Pancreas (tissue), 10 donors: ENCODE measurements around the gene LSM14B. TPM values are rescaled to one million over a fixed set of nuclear protein-coding genes. Genes with fewer than 3 reads are reported as not detected.
A peak's percentile ranks its signal among the peaks of the same experiment; 100 is the strongest.

Experiments used
- ATAC-seq, 4 donors: fragments of 200-7000 bp; cut with Tn5 transposase; one replicate each; pipeline versions ENCODE4 v1.8.0 to v1.9.1; 2020; ENCODE audit warnings: mild to moderate bottlenecking in 4 of 4, moderate library complexity in 4 of 4
- DNase-seq, 6 donors: peaks; one replicate each; pipeline ENCODE4 v3.0.0-alpha.2; 2020
- FAIRE-seq: peaks from 2 replicates; lab custom pipeline; 2012; peaks lifted over from hg19 to GRCh38; lab: Jason Lieb, UNC
- H3K27ac ChIP-seq, 4 donors: fragments of 200-600 bp; sonication (generic); 1 replicate in 3 of 4; 2 replicates in 1 of 4; pipeline versions ENCODE4 v1.5.0 to v1.8.0; 2020
- H3K27me3 ChIP-seq, 4 donors: fragments of 200-600 bp; one replicate each; pipeline ENCODE4 v1.8.0; 2021
- H3K36me3 ChIP-seq, 3 donors: fragments of 200-600 bp; sonication (generic) in 1 of 3; one replicate each; pipeline versions ENCODE4 v1.5.0 to v1.8.0; 2020 to 2021
- H3K4me1 ChIP-seq, 3 donors: fragments of 200-600 bp; one replicate each; pipeline ENCODE4 v1.8.0; 2021
- H3K4me3 ChIP-seq, 4 donors: fragments of 200-600 bp; sonication (generic) in 2 of 4; one replicate each; pipeline versions ENCODE4 v1.5.0 to v1.8.0; 2020 to 2021
- H3K9me3 ChIP-seq, 4 donors: fragments of 200-600 bp; one replicate each; pipeline ENCODE4 v1.8.0; 2021
- WGBS, 2 donors: extraction: QIAGEN DNeasy Blood & Tissue Kit; methylation state at CpG; one replicate each; pipeline ENCODE4 v1.1.7; 2013; 5-methylcytosine and 5-hydroxymethylcytosine counted together
- intact Hi-C, 3 donors: fragments of 100-400 bp; cut with DNase I; formaldehyde crosslinking; loops; one replicate each; pipeline versions ENCODE4 v1.11.1 to v1.14.2; 2022
- polyA plus RNA-seq, 2 donors: library from polyadenylated mRNA; stranded (reverse); fragments of 200-250 nt; gene quantifications; one replicate each; pipeline ENCODE4 v1.2.3, GENCODE V29; 2013
- total RNA-seq, 6 donors: library from RNA; stranded (reverse); fragmentation: NEBNext Ultra II Directional in 4 of 6; extraction: Animal tissue kit (Norgen Biotek cat#: 25700) in 4 of 6; gene quantifications; one replicate each; pipeline versions ENCODE4 v1.2.1 to v1.2.4, GENCODE V29; 2021 to 2023
- TF ChIP-seq, protein P1 (sequence below), 4 donors: fragments of 200-600 bp; sonication (generic) in 3 of 4; IDR thresholded peaks; one replicate each; pipeline versions ENCODE4 v1.5.0 to v1.8.0; 2021; ENCODE audit warnings: antibody characterized with exemption in 4 of 4
- donor health status: healthy with polysubstance abuse.
- donor health status: DM: no; HTN: no; CAD: no; lungs with moderate emphysema.
- donor health status: DM: no; HTN: no; CAD: no.
- donor health status: control.
- donor health status: control.
- donor health status: Bipolar disorder and iron deficiency.
- donor health status: DM: yes; HTN: yes; CAD: no.
- donor health status: DM: no; HTN: no; CAD: no.
- donor health status: DM: no; HTN: no; CAD: no.
- donor health status: DM: yes; HTN: yes; CAD: no.

LSM14B gene
- total and polyA plus RNA-seq, 8 donors: 8.4 to 20.1 (median 16.7) TPM

DNA sequence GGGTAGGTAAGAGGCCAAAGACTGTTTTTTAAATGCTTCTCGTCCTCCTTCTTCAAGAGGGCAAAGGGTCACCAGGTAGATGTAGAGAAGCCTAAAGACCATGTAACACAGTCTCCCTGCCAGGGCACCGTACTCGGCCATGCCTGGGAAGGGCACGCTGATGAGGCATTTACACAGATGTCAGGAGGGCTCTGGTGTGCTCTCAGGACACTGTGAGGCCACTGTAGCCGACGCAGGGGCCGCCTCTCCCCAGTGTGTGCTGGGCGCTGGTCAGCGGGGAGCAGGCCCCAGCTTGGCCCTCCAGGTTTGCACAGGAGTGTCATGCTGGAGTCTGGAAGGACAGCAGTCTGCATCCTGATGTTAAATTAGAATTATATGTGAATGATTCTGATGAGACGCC is 53.4 kb downstream of the LSM14B start:
- ATAC-seq: no peak
- peak in 2 of 6 donors; percentile 5 to 31 for DNase-seq
- intact Hi-C loops: loop anchor here in 1 of 3 donors (10.0 kb wide), 1 partner anchor 209 kb away; the partner anchor contains the start of gene RPS21
- H3K9me3 ChIP-seq: no peaks in the 10 kb centered on the region
- no peak overlapping the region for H3K27ac ChIP-seq
- peaks cover 0 to 20% (median 7%) of the 10 kb centered on the region in 3 donors for H3K36me3 ChIP-seq
- no peaks in the 10 kb centered on the region for H3K4me1 ChIP-seq
- TF ChIP-seq, protein P1, sequence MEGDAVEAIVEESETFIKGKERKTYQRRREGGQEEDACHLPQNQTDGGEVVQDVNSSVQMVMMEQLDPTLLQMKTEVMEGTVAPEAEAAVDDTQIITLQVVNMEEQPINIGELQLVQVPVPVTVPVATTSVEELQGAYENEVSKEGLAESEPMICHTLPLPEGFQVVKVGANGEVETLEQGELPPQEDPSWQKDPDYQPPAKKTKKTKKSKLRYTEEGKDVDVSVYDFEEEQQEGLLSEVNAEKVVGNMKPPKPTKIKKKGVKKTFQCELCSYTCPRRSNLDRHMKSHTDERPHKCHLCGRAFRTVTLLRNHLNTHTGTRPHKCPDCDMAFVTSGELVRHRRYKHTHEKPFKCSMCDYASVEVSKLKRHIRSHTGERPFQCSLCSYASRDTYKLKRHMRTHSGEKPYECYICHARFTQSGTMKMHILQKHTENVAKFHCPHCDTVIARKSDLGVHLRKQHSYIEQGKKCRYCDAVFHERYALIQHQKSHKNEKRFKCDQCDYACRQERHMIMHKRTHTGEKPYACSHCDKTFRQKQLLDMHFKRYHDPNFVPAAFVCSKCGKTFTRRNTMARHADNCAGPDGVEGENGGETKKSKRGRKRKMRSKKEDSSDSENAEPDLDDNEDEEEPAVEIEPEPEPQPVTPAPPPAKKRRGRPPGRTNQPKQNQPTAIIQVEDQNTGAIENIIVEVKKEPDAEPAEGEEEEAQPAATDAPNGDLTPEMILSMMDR (IDR thresholded peaks at IDR 0.05): no peak
- FAIRE-seq: no peak
- 92 to 93% methylated on average over 10 of the region's 10 CpGs for WGBS, 2 donors
- no peaks in the 10 kb centered on the region for H3K27me3 ChIP-seq
- H3K4me3 ChIP-seq: no peak overlapping the region

DNA sequence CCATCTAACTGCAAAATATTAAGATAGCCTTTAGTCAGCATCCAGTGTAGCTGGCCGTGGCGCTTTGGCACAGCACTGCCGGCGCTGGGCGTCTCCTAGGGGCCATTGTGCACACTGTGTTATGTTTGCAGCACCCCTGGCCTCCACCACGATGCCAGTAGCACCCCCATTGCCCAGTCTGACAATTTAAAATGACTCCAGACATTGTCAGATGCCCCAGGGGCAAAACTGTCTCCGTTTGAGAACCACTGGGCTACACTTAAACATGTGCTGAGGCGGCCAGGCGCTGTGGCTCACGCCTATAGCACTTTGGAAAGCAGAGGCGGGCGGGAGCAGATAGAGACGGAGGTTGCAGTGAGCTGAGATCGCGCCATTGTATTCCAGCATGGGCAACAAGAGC is 54.6 kb downstream of the LSM14B start:
- no peaks in the 10 kb centered on the region for H3K9me3 ChIP-seq
- peak in 2 of 6 donors; percentile 13 to 14 for DNase-seq
- no peak for ATAC-seq
- TF ChIP-seq, protein P1 (IDR thresholded peaks at IDR 0.05): no peak
- no peaks in the 10 kb centered on the region for H3K27me3 ChIP-seq
- FAIRE-seq: no peak
- peaks cover 0 to 1% (median 0%) of the 10 kb centered on the region in 3 donors for H3K4me1 ChIP-seq
- H3K36me3 ChIP-seq: peaks cover 0 to 20% (median 7%) of the 10 kb centered on the region in 3 donors
- intact Hi-C loops: loop anchor here in 1 of 3 donors (10.0 kb wide), 1 partner anchor 208 kb away; the partner anchor contains the start of gene RPS21
- WGBS, 2 donors: 91 to 94% methylated on average over 15 of the region's 15 CpGs
- no peak overlapping the region for H3K4me3 ChIP-seq
- no peak overlapping the region for H3K27ac ChIP-seq

DNA sequence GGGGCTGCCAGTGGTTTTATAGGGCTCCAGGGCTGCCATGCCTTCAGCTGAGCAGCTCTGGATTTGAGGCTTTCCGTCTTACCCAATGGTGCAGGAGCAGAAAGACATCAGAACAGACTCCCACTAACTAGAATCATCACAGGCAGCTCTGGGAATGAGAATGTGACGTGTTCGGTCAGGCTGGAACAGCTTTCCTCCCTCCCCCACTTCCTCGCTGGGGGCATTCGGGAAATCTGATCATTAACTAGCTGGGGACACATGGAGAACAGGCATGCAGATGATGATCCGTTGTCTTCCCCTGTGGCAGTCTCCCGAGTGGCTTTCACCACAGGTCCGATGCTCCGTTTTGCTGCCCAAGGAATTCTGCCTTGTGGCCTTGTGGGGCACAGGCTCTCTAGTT is 55.0 kb downstream of the LSM14B start:
- H3K4me1 ChIP-seq: peaks cover 0 to 6% (median 0%) of the 10 kb centered on the region in 3 donors
- peaks cover 0 to 20% (median 7%) of the 10 kb centered on the region in 3 donors for H3K36me3 ChIP-seq
- H3K9me3 ChIP-seq: no peaks in the 10 kb centered on the region
- TF ChIP-seq, protein P1 (IDR thresholded peaks at IDR 0.05): no peak
- ATAC-seq (no peak), FAIRE-seq (no peak), DNase-seq (peak in 2 of 6 donors; percentile 1 to 16)
- no peaks in the 10 kb centered on the region for H3K27me3 ChIP-seq
- WGBS, 2 donors: 88 to 92% methylated on average over 9 of the region's 9 CpGs
- intact Hi-C loops: loop anchor here in 1 of 3 donors (10.0 kb wide), 1 partner anchor 207 kb away; the partner anchor contains the start of gene RPS21
- no peak overlapping the region for H3K27ac ChIP-seq
- H3K4me3 ChIP-seq: no peak overlapping the region

DNA sequence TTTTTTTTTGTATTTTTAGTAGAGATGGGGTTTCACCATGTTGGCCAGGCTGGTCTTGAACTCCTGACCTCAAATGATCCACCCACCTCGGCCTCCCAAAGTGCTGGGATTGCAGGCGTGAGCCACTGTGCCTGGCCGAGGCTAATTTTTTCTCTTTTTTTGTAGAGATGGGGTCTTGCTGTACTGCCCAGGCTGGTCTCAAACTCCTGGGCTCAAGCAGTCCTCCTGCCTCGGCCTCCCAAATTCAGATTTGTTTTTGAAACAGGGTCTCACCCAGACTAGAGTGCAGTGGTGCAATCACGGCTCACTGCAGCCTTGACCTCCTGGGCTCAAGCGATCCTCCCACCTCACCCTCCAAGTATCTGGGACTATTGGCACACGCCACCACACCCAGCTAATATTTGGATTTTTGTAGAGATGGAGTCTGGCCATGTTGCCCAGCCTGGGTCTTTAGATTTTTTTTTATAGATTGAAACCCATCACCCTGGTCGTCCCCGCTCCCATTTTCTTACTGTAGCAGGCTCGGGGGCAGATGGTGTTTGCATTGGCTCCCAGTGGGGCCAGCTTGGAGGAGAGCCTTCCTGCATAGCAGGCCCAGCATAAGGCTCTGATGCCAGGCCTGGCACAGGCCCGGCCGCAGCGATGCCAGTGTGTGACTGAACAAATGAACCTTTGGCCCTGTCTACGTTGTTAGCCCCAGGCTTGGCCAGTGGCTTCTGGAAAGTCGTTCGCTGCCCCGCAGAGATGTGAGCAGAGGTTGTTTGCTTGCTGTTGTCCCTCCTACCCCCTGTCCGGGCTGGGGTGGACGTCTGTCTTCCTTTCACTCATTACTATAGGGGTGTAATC is 56.3 kb downstream of the LSM14B start:
- TF ChIP-seq, protein P1 (IDR thresholded peaks at IDR 0.05): no peak
- Histone ChIP-seq H3K27ac (no peak overlapping the region), H3K9me3 (no peaks in the 10 kb centered on the region), H3K27me3 (no peaks in the 10 kb centered on the region), H3K4me1 (peaks cover 0 to 7% (median 0%) of the 10 kb centered on the region in 3 donors), H3K4me3 (no peak overlapping the region), H3K36me3 (peaks cover 0 to 15% (median 7%) of the 10 kb centered on the region in 3 donors)
- intact Hi-C loops: loop anchor here in 1 of 3 donors (10.0 kb wide), 1 partner anchor 206 kb away; the partner anchor contains the start of gene RPS21
- ATAC-seq (no peak), FAIRE-seq (no peak), DNase-seq (peak in 2 of 6 donors; percentile 14 to 49)
- 90% methylated on average over 19 of the region's 19 CpGs for WGBS, 2 donors
